ENCODE data around the gene OR5D18. TPM values are rescaled to one million over a fixed set of nuclear protein-coding genes. Genes with fewer than 3 reads are reported as not detected.

OR5D18 gene
- total RNA-seq, 4 donors from 2014 or later = not detected

DNA sequence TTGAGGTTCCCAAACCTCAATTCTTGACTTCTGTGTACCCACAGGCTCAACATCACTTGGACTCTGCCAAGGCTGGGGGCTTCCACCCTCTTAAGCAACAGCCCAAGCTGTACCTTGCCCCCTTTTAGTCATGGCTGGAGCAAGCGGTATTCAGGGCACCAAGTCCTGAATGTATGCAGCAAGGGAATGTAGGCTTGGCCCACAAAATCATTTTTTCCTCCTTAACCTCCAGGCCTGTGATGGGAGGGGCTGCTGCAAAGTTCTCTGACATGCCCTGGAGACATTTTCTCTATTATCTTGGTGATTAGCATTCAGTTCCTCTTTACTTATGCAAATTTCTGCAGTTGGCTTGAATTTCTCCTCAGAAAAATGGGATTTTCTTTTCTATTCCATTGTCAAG, 13.2 kb upstream of the OR5D18 start:
- H3K36me3 ChIP-seq = no peaks in the 10 kb centered on the region
- H3K4me1 ChIP-seq = no peaks in the 10 kb centered on the region
- H3K27me3 ChIP-seq = no peaks in the 10 kb centered on the region
- intact Hi-C loops (cut with DNase I; ENCODE audit: low total_unique reads) = no loop called here
- TF ChIP-seq, protein P1, sequence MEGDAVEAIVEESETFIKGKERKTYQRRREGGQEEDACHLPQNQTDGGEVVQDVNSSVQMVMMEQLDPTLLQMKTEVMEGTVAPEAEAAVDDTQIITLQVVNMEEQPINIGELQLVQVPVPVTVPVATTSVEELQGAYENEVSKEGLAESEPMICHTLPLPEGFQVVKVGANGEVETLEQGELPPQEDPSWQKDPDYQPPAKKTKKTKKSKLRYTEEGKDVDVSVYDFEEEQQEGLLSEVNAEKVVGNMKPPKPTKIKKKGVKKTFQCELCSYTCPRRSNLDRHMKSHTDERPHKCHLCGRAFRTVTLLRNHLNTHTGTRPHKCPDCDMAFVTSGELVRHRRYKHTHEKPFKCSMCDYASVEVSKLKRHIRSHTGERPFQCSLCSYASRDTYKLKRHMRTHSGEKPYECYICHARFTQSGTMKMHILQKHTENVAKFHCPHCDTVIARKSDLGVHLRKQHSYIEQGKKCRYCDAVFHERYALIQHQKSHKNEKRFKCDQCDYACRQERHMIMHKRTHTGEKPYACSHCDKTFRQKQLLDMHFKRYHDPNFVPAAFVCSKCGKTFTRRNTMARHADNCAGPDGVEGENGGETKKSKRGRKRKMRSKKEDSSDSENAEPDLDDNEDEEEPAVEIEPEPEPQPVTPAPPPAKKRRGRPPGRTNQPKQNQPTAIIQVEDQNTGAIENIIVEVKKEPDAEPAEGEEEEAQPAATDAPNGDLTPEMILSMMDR (IDR thresholded peaks at IDR 0.05 in 4 of 5, conservative IDR thresholded peaks at IDR 0.05 in 1 of 5) = no peak
- TF ChIP-seq POLR2A (IDR thresholded peaks at IDR 0.05) = no peak
- H3K9me3 ChIP-seq = no peaks in the 10 kb centered on the region
- ATAC-seq = no peak
- no peak overlapping the region for H3K27ac ChIP-seq
- in situ Hi-C loops (cut with MboI; ENCODE audit: low sequenced_read_pairs in 4 of 4) = no loop called here
- H3K4me3 ChIP-seq = no peak overlapping the region
- DNase-seq = no peak

DNA sequence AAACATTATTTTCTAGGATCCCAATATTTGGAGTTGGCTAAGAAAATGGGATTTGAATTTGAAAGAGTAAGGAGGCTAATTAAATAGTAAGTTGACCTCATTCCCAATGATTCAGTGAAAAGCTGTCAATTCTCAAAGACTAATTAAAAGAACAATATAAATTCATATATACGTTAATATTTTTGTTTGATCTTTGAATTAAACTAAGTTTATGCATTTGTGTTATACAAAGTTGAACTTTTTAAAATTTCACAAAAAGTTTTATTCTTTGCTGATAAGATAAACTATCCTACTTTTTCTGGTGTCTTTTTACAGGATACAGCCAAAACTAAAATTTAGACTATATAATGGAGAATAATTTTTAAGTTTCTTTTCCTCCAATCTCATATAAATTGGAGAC, 8.4 kb upstream of the OR5D18 start, which contains the start of gene OR5L1:
Gene OR5L1, plus strand, starts transcription at position 301 of the 400 bp plus-strand sequence. CDS start 100 bp downstream, outside the sequence.
- Histone ChIP-seq H3K27me3 (no peaks in the 10 kb centered on the region), H3K27ac (no peak within 1 kb of the TSS), H3K36me3 (no peaks in the 10 kb centered on the region), H3K9me3 (no peaks in the 10 kb centered on the region), H3K4me1 (no peaks in the 10 kb centered on the region), H3K4me3 (no peak within 1 kb of the TSS)
- TF ChIP-seq, protein P1 (IDR thresholded peaks at IDR 0.05 in 4 of 5, conservative IDR thresholded peaks at IDR 0.05 in 1 of 5) = no peak
- TF ChIP-seq POLR2A (IDR thresholded peaks at IDR 0.05) = no peak
- in situ Hi-C loops (cut with MboI; ENCODE audit: low sequenced_read_pairs in 4 of 4) = no loop called here
- intact Hi-C loops (cut with DNase I; ENCODE audit: low total_unique reads) = no loop called here
- no peak for DNase-seq
- ATAC-seq = no peak

DNA sequence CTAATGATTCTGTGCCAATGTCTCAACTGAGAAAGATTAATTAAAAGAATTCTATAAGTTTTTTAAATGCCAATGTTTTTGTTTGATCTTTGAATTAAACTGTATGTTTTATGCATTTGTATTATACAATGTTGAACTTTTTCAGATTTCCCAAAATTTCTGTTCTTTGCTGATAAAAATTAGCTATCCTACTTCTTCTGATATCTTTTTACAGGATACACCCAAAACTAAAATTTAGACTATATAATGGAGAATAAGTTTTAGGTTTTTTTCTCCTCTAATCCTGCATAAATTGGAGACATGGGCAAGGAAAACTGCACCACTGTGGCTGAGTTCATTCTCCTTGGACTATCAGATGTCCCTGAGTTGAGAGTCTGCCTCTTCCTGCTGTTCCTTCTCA, 7.5 kb downstream of the OR5D18 start, which contains the start of gene OR5L2:
Gene OR5L2, plus strand, starts transcription at position 301 of the 400 bp plus-strand sequence. Its CDS starts 0 bp downstream, at position 301.
- ATAC-seq (no peak), DNase-seq (no peak)
- Histone ChIP-seq H3K9me3 (no peaks in the 10 kb centered on the region), H3K4me1 (no peaks in the 10 kb centered on the region), H3K27ac (no peak within 1 kb of the TSS), H3K36me3 (no peaks in the 10 kb centered on the region), H3K4me3 (no peak within 1 kb of the TSS), H3K27me3 (no peaks in the 10 kb centered on the region)
- TF ChIP-seq POLR2A (IDR thresholded peaks at IDR 0.05) = no peak
- TF ChIP-seq, protein P1 (IDR thresholded peaks at IDR 0.05 in 4 of 5, conservative IDR thresholded peaks at IDR 0.05 in 1 of 5) = no peak
- in situ Hi-C loops (cut with MboI; ENCODE audit: low sequenced_read_pairs in 4 of 4) = no loop called here
- intact Hi-C loops (cut with DNase I; ENCODE audit: low total_unique reads) = no loop called here

DNA sequence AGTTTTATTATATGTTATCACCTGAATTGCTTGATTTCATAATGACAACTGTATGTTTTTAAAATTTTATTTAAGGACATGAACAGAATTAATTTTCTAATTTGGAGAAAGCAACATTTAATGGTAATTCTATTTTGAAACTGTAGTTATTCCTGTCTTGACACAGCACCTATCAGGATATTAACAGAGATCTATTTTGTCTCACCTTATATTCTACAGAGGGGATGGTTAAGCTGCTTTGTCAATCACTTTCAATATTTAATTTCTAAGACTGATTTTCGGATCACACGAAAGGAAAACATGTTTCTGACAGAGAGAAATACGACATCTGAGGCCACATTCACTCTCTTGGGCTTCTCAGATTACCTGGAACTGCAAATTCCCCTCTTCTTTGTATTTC, 19.0 kb downstream of the OR5D18 start, which contains the start of gene OR5D16:
Gene OR5D16, plus strand, starts transcription at position 301 of the 400 bp plus-strand sequence. Its CDS starts 0 bp downstream, at position 301.
- Histone ChIP-seq H3K27me3 (no peaks in the 10 kb centered on the region), H3K4me1 (no peaks in the 10 kb centered on the region), H3K9me3 (no peaks in the 10 kb centered on the region), H3K27ac (no peak within 1 kb of the TSS), H3K4me3 (no peak within 1 kb of the TSS), H3K36me3 (no peaks in the 10 kb centered on the region)
- intact Hi-C loops (cut with DNase I; ENCODE audit: low total_unique reads) = no loop called here
- no peak for TF ChIP-seq POLR2A (IDR thresholded peaks at IDR 0.05)
- TF ChIP-seq, protein P1 (IDR thresholded peaks at IDR 0.05 in 4 of 5, conservative IDR thresholded peaks at IDR 0.05 in 1 of 5) = no peak
- no peak for ATAC-seq
- in situ Hi-C loops (cut with MboI; ENCODE audit: low sequenced_read_pairs in 4 of 4) = no loop called here
- no peak for DNase-seq

DNA sequence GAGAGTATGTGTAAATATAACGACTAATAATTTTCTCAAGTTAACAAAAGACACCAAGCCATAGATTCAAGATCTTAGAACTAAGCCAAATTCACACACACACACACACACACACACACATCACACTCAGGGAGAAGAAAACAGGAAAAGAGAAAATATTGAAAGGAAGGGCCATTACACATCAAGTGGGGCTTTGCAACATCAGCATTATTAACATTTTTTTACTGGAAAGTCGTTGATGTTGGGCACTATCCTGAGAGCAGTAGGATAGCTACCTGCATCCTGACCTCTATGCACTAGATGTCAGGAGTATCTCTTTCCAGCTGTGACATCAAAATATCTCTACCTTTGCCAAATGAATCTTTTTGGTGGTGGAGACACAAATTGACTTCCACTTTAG, 28.0 kb downstream of the OR5D18 start:
- TF ChIP-seq, protein P1 (IDR thresholded peaks at IDR 0.05 in 4 of 5, conservative IDR thresholded peaks at IDR 0.05 in 1 of 5) = no peak
- no peak for TF ChIP-seq POLR2A (IDR thresholded peaks at IDR 0.05)
- in situ Hi-C loops (cut with MboI; ENCODE audit: low sequenced_read_pairs in 4 of 4) = no loop called here
- ATAC-seq = no peak
- H3K4me3 ChIP-seq = no peak overlapping the region
- no peaks in the 10 kb centered on the region for H3K36me3 ChIP-seq
- no peaks in the 10 kb centered on the region for H3K9me3 ChIP-seq
- DNase-seq = no peak
- intact Hi-C loops (cut with DNase I; ENCODE audit: low total_unique reads) = no loop called here
- H3K27me3 ChIP-seq = no peaks in the 10 kb centered on the region
- no peaks in the 10 kb centered on the region for H3K4me1 ChIP-seq
- no peak overlapping the region for H3K27ac ChIP-seq
